Measurements from ENCODE around the gene QRICH2. TPM values are rescaled to one million over a fixed set of nuclear protein-coding genes. Genes with fewer than 3 reads are reported as not detected.

QRICH2 gene
- total and polyA plus RNA-seq, 2 donors from 2014 or later = 2.0 to 2.5 TPM

- no peak for FAIRE-seq
- Histone ChIP-seq H3K4me1 (ENCODE audit: control insufficient read depth in 2 of 3, insufficient read depth in 2 of 3, low read depth in 1 of 3, low read length in 3 of 3) (no peaks in the 10 kb centered on the region), H3K4me3 (ENCODE audit: low read length in 3 of 3) (no peak overlapping the region), H3K27ac (ENCODE audit: low read depth in 2 of 2, low read length in 2 of 2) (no peak overlapping the region), H3K27me3 (ENCODE audit: control insufficient read depth, insufficient read depth, low read length) (no peaks in the 10 kb centered on the region), H3K36me3 (ENCODE audit: control insufficient read depth in 2 of 3, insufficient read depth in 3 of 3, low read length in 3 of 3) (no peaks in the 10 kb centered on the region), H3K9ac (ENCODE audit: low read length in 3 of 3) (no peak overlapping the region), H3K9me3 (ENCODE audit: control insufficient read depth in 2 of 3, insufficient read depth in 1 of 3, low read length in 3 of 3) (no peaks in the 10 kb centered on the region)
- intact Hi-C loops (cut with DNase I) = no loop called here
- no peak for DNase-seq
- no peak for TF ChIP-seq CTCF (IDR thresholded peaks at IDR 0.05; ENCODE audit: borderline replicate concordance, extremely low read depth, insufficient read depth)
Measured at GRCh38 chr17:76336756-76337412, 28.8 kb upstream of the QRICH2 start.

DNA sequence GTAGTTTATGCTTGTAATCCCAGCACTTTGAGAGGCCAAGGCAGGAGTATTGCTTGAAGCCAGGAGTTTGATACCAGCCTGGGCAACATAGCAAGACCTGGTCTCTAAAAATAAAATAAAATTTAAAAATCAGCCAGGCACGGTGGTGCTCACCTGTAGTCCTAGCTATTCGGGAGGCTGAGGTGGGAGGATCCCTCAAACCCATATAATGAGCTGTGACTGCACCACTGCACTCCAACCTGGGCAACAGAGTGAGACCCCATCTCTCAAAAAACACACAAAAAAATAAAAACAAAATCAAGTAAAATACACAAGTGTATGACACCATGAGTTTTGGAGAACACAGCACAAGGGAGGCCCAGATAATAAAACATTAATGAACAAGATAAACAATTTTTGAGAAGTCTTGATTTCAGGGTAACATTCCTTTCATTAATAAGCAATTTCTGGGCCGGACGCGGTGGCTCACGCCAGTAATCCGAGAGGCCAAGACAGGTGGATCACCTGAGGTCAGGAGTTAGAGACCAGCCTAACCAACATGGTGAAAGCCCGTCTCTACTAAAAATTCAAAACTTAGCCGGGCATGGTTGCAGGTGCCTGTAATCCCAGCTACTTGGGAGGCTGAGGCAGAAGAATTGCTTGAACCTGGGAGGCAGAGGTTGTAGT, 27.8 kb upstream of the QRICH2 start:
- no peak for FAIRE-seq

DNA sequence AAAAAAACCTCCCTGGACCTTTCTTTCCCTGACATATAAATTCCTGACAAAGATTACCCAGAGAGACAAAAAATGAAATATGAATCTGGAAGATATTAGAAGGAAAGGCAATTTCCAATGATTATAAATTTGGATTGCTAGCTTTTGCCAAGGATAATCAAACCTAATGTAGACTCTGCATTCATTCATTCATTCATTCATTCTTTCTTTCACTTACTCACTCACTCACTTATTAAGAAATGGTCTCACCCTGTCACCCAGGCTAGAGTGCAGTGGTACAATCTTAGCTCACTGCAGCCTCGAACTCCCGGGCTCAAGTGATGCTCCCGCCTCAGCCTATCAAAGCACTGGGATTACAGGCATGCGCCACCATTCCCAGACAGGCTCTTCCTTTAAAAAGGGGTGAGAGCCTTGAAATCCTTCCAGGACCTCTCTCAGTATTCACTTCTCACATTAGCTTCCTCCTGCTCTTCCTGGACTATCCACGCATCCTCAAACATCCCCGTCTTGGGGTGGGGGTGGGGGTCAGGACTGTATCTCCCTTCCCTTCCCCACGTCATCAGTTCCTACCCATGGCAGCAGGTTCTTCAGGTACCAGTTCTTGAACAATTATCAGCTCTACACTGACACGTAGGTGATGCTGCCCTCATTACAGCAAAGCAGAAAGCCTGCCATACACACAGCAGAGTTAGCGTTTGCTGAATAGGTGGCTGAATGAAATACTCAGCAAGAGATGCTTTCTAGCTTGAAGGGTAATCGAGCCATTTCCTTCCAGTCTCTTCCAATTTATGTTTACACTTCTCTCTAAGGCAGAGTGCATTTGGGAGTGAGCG, 25.8 kb upstream of the QRICH2 start:
- intact Hi-C loops (cut with DNase I) = no loop called here
- DNase-seq (no peak), FAIRE-seq (no peak)
- no peak overlapping the region for H3K27ac ChIP-seq (ENCODE audit: low read depth in 2 of 2, low read length in 2 of 2)
- no peak overlapping the region for H3K4me3 ChIP-seq (ENCODE audit: low read length in 3 of 3)
- no peak for TF ChIP-seq CTCF (IDR thresholded peaks at IDR 0.05; ENCODE audit: borderline replicate concordance, extremely low read depth, insufficient read depth)
- no peak overlapping the region for H3K9ac ChIP-seq (ENCODE audit: low read length in 3 of 3)
- H3K9me3 ChIP-seq (ENCODE audit: control insufficient read depth in 2 of 3, insufficient read depth in 1 of 3, low read length in 3 of 3) = no peaks in the 10 kb centered on the region
- peaks cover 0 to 18% (median 3%) of the 10 kb centered on the region in 3 donors for H3K36me3 ChIP-seq (ENCODE audit: control insufficient read depth in 2 of 3, insufficient read depth in 3 of 3, low read length in 3 of 3)
- no peaks in the 10 kb centered on the region for H3K4me1 ChIP-seq (ENCODE audit: control insufficient read depth in 2 of 3, insufficient read depth in 2 of 3, low read depth in 1 of 3, low read length in 3 of 3)
- no peaks in the 10 kb centered on the region for H3K27me3 ChIP-seq (ENCODE audit: control insufficient read depth, insufficient read depth, low read length)

More for the DNA sequence above, 27.8 kb upstream of the QRICH2 start:
- DNase-seq = no peak
- no peaks in the 10 kb centered on the region for H3K9me3 ChIP-seq (ENCODE audit: control insufficient read depth in 2 of 3, insufficient read depth in 1 of 3, low read length in 3 of 3)
- no peak overlapping the region for H3K9ac ChIP-seq (ENCODE audit: low read length in 3 of 3)
- no peak overlapping the region for H3K4me3 ChIP-seq (ENCODE audit: low read length in 3 of 3)
- no peak overlapping the region for H3K27ac ChIP-seq (ENCODE audit: low read depth in 2 of 2, low read length in 2 of 2)
- H3K4me1 ChIP-seq (ENCODE audit: control insufficient read depth in 2 of 3, insufficient read depth in 2 of 3, low read depth in 1 of 3, low read length in 3 of 3) = no peaks in the 10 kb centered on the region
- no peak for TF ChIP-seq CTCF (IDR thresholded peaks at IDR 0.05; ENCODE audit: borderline replicate concordance, extremely low read depth, insufficient read depth)
- H3K27me3 ChIP-seq (ENCODE audit: control insufficient read depth, insufficient read depth, low read length) = no peaks in the 10 kb centered on the region
- intact Hi-C loops (cut with DNase I) = no loop called here
- peaks cover 0 to 5% (median 0%) of the 10 kb centered on the region in 3 donors for H3K36me3 ChIP-seq (ENCODE audit: control insufficient read depth in 2 of 3, insufficient read depth in 3 of 3, low read length in 3 of 3)
